Endodermal cell (in vitro differentiated cells): ENCODE data around the gene TCF3. TPM values are rescaled to one million over a fixed set of nuclear protein-coding genes. Genes with fewer than 3 reads are reported as not detected.

Experiments used
- DNase-seq: peaks from one replicate; pipeline ENCODE4 v3.0.0-alpha.2; 2017
- H3K27ac ChIP-seq: 2 replicates; pipeline ENCODE4 v1.5.1; 2013; ENCODE audit warnings: mild to moderate bottlenecking, low read depth, low read length, moderate library complexity
- H3K27me3 ChIP-seq: 2 replicates; pipeline ENCODE4 v1.6.1; 2013; ENCODE audit warnings: mild to moderate bottlenecking, low read length, moderate library complexity; ENCODE audit not compliant: insufficient read depth, control insufficient read depth, poor library complexity, severe bottlenecking
- H3K36me3 ChIP-seq: 2 replicates; pipeline ENCODE4 v1.7.0; 2013; ENCODE audit warnings: mild to moderate bottlenecking, low read length, moderate library complexity; ENCODE audit not compliant: control insufficient read depth, insufficient read depth
- H3K4me1 ChIP-seq: one replicate; pipeline ENCODE4 v1.7.0; 2013; ENCODE audit warnings: low read length; ENCODE audit not compliant: control insufficient read depth, insufficient read depth
- H3K4me3 ChIP-seq: 2 replicates; pipeline ENCODE4 v1.5.1; 2013; ENCODE audit warnings: mild to moderate bottlenecking, low read length, moderate library complexity
- H3K9ac ChIP-seq: 2 replicates; pipeline ENCODE4 v1.6.1; 2013; ENCODE audit warnings: mild to moderate bottlenecking, low read length, moderate library complexity; ENCODE audit not compliant: poor library complexity, severe bottlenecking; ENCODE audit errors: extremely low read depth
- H3K9me3 ChIP-seq: 2 replicates; pipeline ENCODE4 v1.6.1; 2013; ENCODE audit warnings: mild to moderate bottlenecking, low read length, moderate library complexity; ENCODE audit not compliant: control insufficient read depth
- H3K27ac Mint-ChIP-seq: 2 replicates; pipeline ENCODE4 v1.8.0; 2020; ENCODE audit warnings: mixed read lengths
- H3K27me3 Mint-ChIP-seq: 2 replicates; pipeline ENCODE4 v1.8.0; 2021; ENCODE audit warnings: mild to moderate bottlenecking, mixed read lengths; ENCODE audit not compliant: insufficient read depth
- H3K36me3 Mint-ChIP-seq: 2 replicates; pipeline ENCODE4 v1.8.0; 2020; ENCODE audit warnings: low read depth, mixed read lengths
- H3K4me1 Mint-ChIP-seq: 2 replicates; pipeline ENCODE4 v1.8.0; 2020; ENCODE audit warnings: mixed read lengths
- H3K4me3 Mint-ChIP-seq: 2 replicates; pipeline ENCODE4 v1.8.0; 2020; ENCODE audit warnings: mild to moderate bottlenecking, moderate library complexity, mixed read lengths
- H3K9me3 Mint-ChIP-seq: 2 replicates; pipeline ENCODE4 v1.8.0; 2020; ENCODE audit warnings: mild to moderate bottlenecking, mixed read lengths
- CTCF ChIP-seq: fragments of 200-600 bp; sonication (generic); conservative IDR thresholded peaks from 2 replicates; pipeline ENCODE4 v1.5.0; 2021; ENCODE audit warnings: antibody characterized with exemption, mild to moderate bottlenecking
- whole genome bisulfite sequencing, 2 experiments: methylation state at CpG; one replicate each; pipeline versions ENCODE4 v1.1.5 to v1.1.7; 2013; ENCODE audit warnings: missing lambda C conversion rate in 2 of 2, mixed read lengths in 1 of 2; ENCODE audit not compliant: insufficient coverage in 1 of 2, insufficient read length in 1 of 2; 5-methylcytosine and 5-hydroxymethylcytosine counted together
- total RNA-seq, 2 donors: library from RNA; stranded (reverse); fragmentation: NEBNext Ultra II Directional in 1 of 2; extraction: Animal tissue kit (Norgen Biotek cat#: 25700) in 1 of 2; gene quantifications; 2 replicates in 1 of 2; 3 replicates in 1 of 2; pipeline ENCODE4 v1.2.1, GENCODE V29; 2021

TCF3 gene
- total RNA-seq, 2 donors from 2014 or later = 233 to 268 TPM

GRCh38 chr19:1582201-1582600 is 70.2 kb downstream of the TCF3 start:
- WGBS, 2 experiments = 92 to 98% methylated on average over 6 to 9 of the region's 9 CpGs
- no peak overlapping the region for H3K4me3 Mint-ChIP-seq

GRCh38 chr19:1580957-1581356 is 71.5 kb downstream of the TCF3 start:
- Mint-ChIP-seq H3K27ac (no peak overlapping the region), H3K4me3 (no peak overlapping the region), H3K36me3 (peaks cover 57% of the 10 kb centered on the region), H3K4me1 (no peaks in the 10 kb centered on the region), H3K27me3 (no peaks in the 10 kb centered on the region), H3K9me3 (no peaks in the 10 kb centered on the region)
- Histone ChIP-seq H3K9ac (no peak overlapping the region), H3K4me1 (no peaks in the 10 kb centered on the region), H3K27me3 (no peaks in the 10 kb centered on the region), H3K36me3 (peaks cover 40% of the 10 kb centered on the region), H3K27ac (no peak overlapping the region), H3K4me3 (no peak overlapping the region), H3K9me3 (no peaks in the 10 kb centered on the region)
- DNase-seq = no peak
- TF ChIP-seq CTCF = no peak
- WGBS, 2 experiments = 96 to 97% methylated on average over 18 to 22 of the region's 22 CpGs

More at GRCh38 chr19:1582201-1582600, 70.2 kb downstream of the TCF3 start:
- no peak overlapping the region for H3K9ac ChIP-seq
- H3K27me3 Mint-ChIP-seq = no peaks in the 10 kb centered on the region
- H3K36me3 ChIP-seq = peaks cover 36% of the 10 kb centered on the region
- no peaks in the 10 kb centered on the region for H3K9me3 Mint-ChIP-seq
- no peaks in the 10 kb centered on the region for H3K9me3 ChIP-seq
- no peak overlapping the region for H3K27ac Mint-ChIP-seq
- no peaks in the 10 kb centered on the region for H3K27me3 ChIP-seq
- TF ChIP-seq CTCF = no peak
- no peak overlapping the region for H3K4me3 ChIP-seq
- peaks cover 59% of the 10 kb centered on the region for H3K36me3 Mint-ChIP-seq
- DNase-seq = no peak
- H3K4me1 ChIP-seq = no peaks in the 10 kb centered on the region
- no peak overlapping the region for H3K27ac ChIP-seq
- no peaks in the 10 kb centered on the region for H3K4me1 Mint-ChIP-seq

- no peak overlapping the region for H3K27ac ChIP-seq
- Mint-ChIP-seq H3K27me3 (no peaks in the 10 kb centered on the region), H3K9me3 (no peaks in the 10 kb centered on the region), H3K4me3 (no peak overlapping the region), H3K36me3 (peaks cover 51% of the 10 kb centered on the region), H3K4me1 (no peaks in the 10 kb centered on the region), H3K27ac (no peak overlapping the region)
- H3K36me3 ChIP-seq = peaks cover 40% of the 10 kb centered on the region
- H3K4me3 ChIP-seq = no peak overlapping the region
- no peaks in the 10 kb centered on the region for H3K4me1 ChIP-seq
- no peak for DNase-seq
- no peaks in the 10 kb centered on the region for H3K27me3 ChIP-seq
- H3K9ac ChIP-seq = no peak overlapping the region
- no peaks in the 10 kb centered on the region for H3K9me3 ChIP-seq
- 91 to 94% methylated on average over 10 to 20 of the region's 20 CpGs for WGBS, 2 experiments
- no peak for TF ChIP-seq CTCF
Observed at GRCh38 chr19:1580382-1580781, 72.0 kb downstream of the TCF3 start.
